Cardiac muscle cell (in vitro differentiated cells and primary cell): Measurements from ENCODE around the gene GABPB1. TPM values are rescaled to one million over a fixed set of nuclear protein-coding genes. Genes with fewer than 3 reads are reported as not detected.
A peak's percentile ranks its signal among the peaks of the same experiment; 100 is the strongest.

Experiments used
- DNase-seq, 2 donors: peaks; one replicate each; pipeline versions ENCODE4 v3.0.0 to v3.0.0-alpha.2; 2010 to 2017; ENCODE audit warnings: low read depth in 1 of 2, low spot score in 1 of 2
- H3K27ac ChIP-seq: fragments of 200-600 bp; sonication (generic); 2 replicates; pipeline ENCODE4 v1.5.1; 2016
- H3K27me3 ChIP-seq: fragments of 200-600 bp; sonication (generic); 2 replicates; pipeline ENCODE4 v1.6.0; 2016; ENCODE audit warnings: control low read depth
- H3K36me3 ChIP-seq: fragments of 200-600 bp; sonication (generic); 2 replicates; pipeline ENCODE4 v1.5.1; 2016; ENCODE audit warnings: control low read depth
- H3K4me1 ChIP-seq: fragments of 200-600 bp; sonication (generic); 2 replicates; pipeline ENCODE4 v1.8.1; 2017; ENCODE audit warnings: low read depth, mild to moderate bottlenecking, mixed run types
- H3K4me3 ChIP-seq: fragments of 200-600 bp; sonication (generic); 2 replicates; pipeline ENCODE4 v1.5.1; 2016; ENCODE audit warnings: mild to moderate bottlenecking
- H3K9me3 ChIP-seq: fragments of 200-600 bp; sonication (generic); 2 replicates; pipeline ENCODE4 v1.5.1; 2017; ENCODE audit warnings: low read depth, mild to moderate bottlenecking, control low read depth
- CTCF ChIP-seq: IDR thresholded peaks from 2 replicates; pipeline ENCODE4 v1.5.1; 2012; ENCODE audit warnings: low read depth, mild to moderate bottlenecking, low read length
- polyA plus RNA-seq: library from polyadenylated mRNA; unstranded; fragments of >200 nt; fragmentation: Nextera tagmentation; extraction: Ambion mirVana; gene quantifications from 2 replicates; pipeline ENCODE4 v1.2.1, GENCODE V29; 2016
- total RNA-seq: library from RNA; depleted of rRNA; stranded (reverse); fragments of >200 nt; gene quantifications from 2 replicates; pipeline ENCODE4 v1.2.3, GENCODE V29; 2016

Gene GABPB1
- total and polyA plus RNA-seq, 2 experiments from 2014 or later, result 12.5 to 22.3 TPM

- no peaks in the 10 kb centered on the region for H3K36me3 ChIP-seq
- TF ChIP-seq CTCF, result no peak
Observed at GRCh38 chr15:50252556-50252955, 102.4 kb downstream of the GABPB1 start.

GRCh38 chr15:50251638-50252182 is 103.3 kb downstream of the GABPB1 start:
- Histone ChIP-seq H3K27ac (no peak overlapping the region), H3K36me3 (no peaks in the 10 kb centered on the region), H3K27me3 (peaks cover 79% of the 10 kb centered on the region), H3K4me1 (peaks cover 8% of the 10 kb centered on the region), H3K9me3 (no peaks in the 10 kb centered on the region), H3K4me3 (no peak overlapping the region)
- TF ChIP-seq CTCF, result no peak
- DNase-seq, result no peak

More at GRCh38 chr15:50252556-50252955, 102.4 kb downstream of the GABPB1 start:
- H3K27ac ChIP-seq, result no peak overlapping the region
- no peak for DNase-seq
- peaks cover 8% of the 10 kb centered on the region for H3K4me1 ChIP-seq
- H3K9me3 ChIP-seq, result no peaks in the 10 kb centered on the region
- peaks cover 79% of the 10 kb centered on the region for H3K27me3 ChIP-seq
- no peak overlapping the region for H3K4me3 ChIP-seq

DNA sequence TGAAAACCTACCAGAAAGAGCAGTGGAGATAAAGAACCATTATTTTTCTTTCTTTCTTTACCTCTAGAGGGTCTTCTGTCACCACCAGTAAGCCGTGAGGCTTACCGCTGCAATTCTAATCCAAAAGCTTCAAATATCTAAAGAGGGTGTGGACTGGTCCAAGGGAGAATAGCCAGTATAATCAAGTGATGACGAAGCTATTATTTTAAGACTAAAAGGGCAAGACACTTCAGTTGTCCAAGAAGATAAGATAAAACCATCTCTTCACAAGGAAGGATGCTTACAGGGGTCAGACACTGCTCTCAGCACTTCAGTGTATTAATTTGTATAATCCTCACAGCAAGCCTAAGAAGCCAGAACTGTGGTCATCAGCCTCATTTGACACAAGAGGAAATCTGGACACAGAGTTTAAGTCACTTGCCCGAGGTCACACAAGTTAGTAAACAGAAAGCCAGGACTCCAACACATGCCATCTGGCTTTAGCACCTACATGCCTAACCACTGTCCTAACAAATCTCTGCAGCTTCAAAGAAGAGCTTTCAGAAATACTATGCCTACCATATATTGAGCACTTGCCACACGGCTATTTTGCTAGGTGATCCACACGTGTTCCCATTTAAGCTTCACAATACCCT is 104.1 kb downstream of the GABPB1 start:
- H3K27ac ChIP-seq, result no peak overlapping the region
- no peaks in the 10 kb centered on the region for H3K9me3 ChIP-seq
- peaks cover 8% of the 10 kb centered on the region for H3K4me1 ChIP-seq
- DNase-seq, result peak in 1 of 2 donors; percentile 38
- no peak for TF ChIP-seq CTCF
- no peak overlapping the region for H3K4me3 ChIP-seq
- H3K36me3 ChIP-seq, result no peaks in the 10 kb centered on the region
- H3K27me3 ChIP-seq, result peaks cover 79% of the 10 kb centered on the region

- no peak for DNase-seq
- no peak for TF ChIP-seq CTCF
- Histone ChIP-seq H3K4me1 (peaks cover 8% of the 10 kb centered on the region), H3K9me3 (no peaks in the 10 kb centered on the region), H3K4me3 (no peak overlapping the region), H3K36me3 (no peaks in the 10 kb centered on the region), H3K27me3 (peaks cover 80% of the 10 kb centered on the region), H3K27ac (no peak overlapping the region)
Observed at GRCh38 chr15:50249704-50250103, 105.3 kb downstream of the GABPB1 start.

- TF ChIP-seq CTCF, result no peak
- Histone ChIP-seq H3K9me3 (no peaks in the 10 kb centered on the region), H3K4me3 (no peak overlapping the region), H3K27ac (no peak overlapping the region), H3K4me1 (peaks cover 8% of the 10 kb centered on the region), H3K27me3 (peaks cover 78% of the 10 kb centered on the region), H3K36me3 (no peaks in the 10 kb centered on the region)
- DNase-seq, result no peak
Observed at GRCh38 chr15:50248994-50249582, 105.9 kb downstream of the GABPB1 start.
